NB4 (cell line): Measurements from ENCODE around the gene ST3GAL4.

Experiments
- POLR2A ChIP-seq: IDR thresholded peaks from 2 replicates; pipeline ENCODE4 v1.6.1; 2011; ENCODE audit warnings: mild to moderate bottlenecking; ENCODE audit not compliant: insufficient read length; ENCODE audit errors: extremely low read depth
- TF ChIP-seq, protein P1 (sequence below): IDR thresholded peaks from one replicate; pipeline ENCODE4 v1.5.1; 2012; ENCODE audit warnings: low read depth, low read length
- TF ChIP-seq, protein P2 (sequence below): IDR thresholded peaks from 2 replicates; pipeline ENCODE4 v1.6.1; 2011; ENCODE audit warnings: low read depth, low read length

DNA sequence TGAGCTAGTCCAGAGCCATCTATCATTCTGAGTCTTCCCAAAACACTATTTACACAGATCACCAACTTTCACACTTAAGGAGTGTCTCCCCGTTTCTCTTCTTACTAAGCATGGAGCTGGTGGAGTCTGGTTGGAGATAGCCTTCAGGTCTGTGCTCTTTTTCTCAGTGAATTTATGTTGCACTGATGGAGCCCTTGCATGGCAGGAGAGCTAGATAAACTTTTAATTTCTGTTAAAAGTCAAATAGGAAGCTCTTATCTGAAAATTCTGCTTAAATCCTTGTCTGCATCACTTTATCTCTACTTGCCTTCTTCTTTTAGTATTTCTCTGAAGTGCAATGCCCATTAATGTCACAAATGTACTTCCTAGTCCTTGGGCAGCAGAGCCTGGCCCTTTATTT, 63.4 kb downstream of the ST3GAL4 start:
- no peak for TF ChIP-seq POLR2A
- TF ChIP-seq, protein P1, sequence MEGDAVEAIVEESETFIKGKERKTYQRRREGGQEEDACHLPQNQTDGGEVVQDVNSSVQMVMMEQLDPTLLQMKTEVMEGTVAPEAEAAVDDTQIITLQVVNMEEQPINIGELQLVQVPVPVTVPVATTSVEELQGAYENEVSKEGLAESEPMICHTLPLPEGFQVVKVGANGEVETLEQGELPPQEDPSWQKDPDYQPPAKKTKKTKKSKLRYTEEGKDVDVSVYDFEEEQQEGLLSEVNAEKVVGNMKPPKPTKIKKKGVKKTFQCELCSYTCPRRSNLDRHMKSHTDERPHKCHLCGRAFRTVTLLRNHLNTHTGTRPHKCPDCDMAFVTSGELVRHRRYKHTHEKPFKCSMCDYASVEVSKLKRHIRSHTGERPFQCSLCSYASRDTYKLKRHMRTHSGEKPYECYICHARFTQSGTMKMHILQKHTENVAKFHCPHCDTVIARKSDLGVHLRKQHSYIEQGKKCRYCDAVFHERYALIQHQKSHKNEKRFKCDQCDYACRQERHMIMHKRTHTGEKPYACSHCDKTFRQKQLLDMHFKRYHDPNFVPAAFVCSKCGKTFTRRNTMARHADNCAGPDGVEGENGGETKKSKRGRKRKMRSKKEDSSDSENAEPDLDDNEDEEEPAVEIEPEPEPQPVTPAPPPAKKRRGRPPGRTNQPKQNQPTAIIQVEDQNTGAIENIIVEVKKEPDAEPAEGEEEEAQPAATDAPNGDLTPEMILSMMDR: no peak
- TF ChIP-seq, protein P2, sequence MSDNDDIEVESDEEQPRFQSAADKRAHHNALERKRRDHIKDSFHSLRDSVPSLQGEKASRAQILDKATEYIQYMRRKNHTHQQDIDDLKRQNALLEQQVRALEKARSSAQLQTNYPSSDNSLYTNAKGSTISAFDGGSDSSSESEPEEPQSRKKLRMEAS: no peak
